ENCODE results near the gene SNCA.

- TF ChIP-seq CTCF (IDR thresholded peaks at IDR 0.05) (no peak), POLR2A (IDR thresholded peaks at IDR 0.05) (no peak), EP300 (IDR thresholded peaks at IDR 0.05; ENCODE audit: low read depth) (no peak)
Observed at GRCh38 chr4:89685277-89685676, 151.7 kb downstream of the SNCA start.

Measured in transverse colon (tissue), 3 donors.